ENCODE measurements around the gene SETD5.

The SETD5 gene

DNA sequence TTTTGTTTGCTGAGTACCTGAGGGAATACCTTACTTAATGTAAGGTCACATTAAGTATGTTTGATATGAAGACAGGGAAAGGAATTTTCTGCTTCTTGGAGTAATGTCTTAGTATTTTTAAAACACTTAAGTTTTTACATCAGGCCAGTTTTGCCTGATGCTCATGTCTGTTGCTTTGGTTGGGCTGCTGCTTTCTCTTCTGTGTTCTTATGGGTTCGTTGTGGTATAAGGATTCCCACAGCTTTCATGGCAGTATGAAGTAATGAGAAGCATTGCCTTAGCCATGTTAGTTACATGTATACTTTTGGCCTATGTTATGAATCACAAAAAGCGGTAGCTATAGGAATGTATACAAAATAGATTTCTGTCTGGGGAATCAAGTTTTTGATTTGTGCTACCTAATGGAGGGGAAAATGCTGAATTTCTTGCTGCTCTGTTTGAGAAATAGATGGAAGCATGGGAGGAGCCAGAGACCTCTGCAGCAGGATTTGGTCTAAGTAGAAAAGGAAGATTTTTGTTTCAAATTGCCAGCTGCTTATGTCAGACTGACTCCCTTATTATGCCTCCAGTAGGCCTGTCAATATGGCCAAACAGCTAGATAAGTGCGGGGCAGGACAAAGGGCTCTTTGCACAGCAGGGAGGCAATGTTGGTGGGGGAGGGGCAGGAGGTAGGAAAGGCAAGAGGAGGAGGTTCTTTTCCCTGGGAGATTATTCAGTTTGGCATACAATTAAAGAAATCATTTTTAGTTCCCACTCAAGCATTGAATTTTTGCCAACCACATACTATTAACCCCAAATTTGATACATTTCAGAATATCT lies 5.2 kb downstream of the SETD5 start:
- peak overlapping the region; percentile 14 for H3K4me3 ChIP-seq (ENCODE audit: low read depth, low read length)
- no peak for DNase-seq (ENCODE audit: low read depth)
- in situ Hi-C loops (cut with HindIII; ENCODE audit: low sequenced_read_pairs), result no loop called here

DNA sequence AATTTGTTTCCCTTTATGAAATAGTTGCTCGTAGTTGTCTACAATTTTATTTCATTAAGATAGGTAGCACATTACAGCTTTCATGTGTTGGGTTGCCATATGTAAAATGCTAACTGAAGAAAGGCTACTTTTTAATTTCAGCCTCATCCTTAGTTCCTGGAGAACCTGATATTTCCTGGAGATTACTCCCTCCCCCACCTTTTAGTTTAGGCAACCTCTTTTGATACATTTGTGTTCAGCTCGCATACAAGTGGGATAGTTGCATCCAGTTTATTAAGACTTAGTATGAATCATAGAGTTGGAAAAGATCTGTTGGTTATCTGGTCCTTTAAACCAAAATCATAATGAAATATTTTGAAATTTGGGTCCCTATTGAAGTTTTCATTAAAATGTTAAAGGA lies 6.0 kb downstream of the SETD5 start:
- in situ Hi-C loops (cut with HindIII; ENCODE audit: low sequenced_read_pairs), result no loop called here

More for the DNA sequence above, 5.2 kb downstream of the SETD5 start:
- TF ChIP-seq, protein P1, sequence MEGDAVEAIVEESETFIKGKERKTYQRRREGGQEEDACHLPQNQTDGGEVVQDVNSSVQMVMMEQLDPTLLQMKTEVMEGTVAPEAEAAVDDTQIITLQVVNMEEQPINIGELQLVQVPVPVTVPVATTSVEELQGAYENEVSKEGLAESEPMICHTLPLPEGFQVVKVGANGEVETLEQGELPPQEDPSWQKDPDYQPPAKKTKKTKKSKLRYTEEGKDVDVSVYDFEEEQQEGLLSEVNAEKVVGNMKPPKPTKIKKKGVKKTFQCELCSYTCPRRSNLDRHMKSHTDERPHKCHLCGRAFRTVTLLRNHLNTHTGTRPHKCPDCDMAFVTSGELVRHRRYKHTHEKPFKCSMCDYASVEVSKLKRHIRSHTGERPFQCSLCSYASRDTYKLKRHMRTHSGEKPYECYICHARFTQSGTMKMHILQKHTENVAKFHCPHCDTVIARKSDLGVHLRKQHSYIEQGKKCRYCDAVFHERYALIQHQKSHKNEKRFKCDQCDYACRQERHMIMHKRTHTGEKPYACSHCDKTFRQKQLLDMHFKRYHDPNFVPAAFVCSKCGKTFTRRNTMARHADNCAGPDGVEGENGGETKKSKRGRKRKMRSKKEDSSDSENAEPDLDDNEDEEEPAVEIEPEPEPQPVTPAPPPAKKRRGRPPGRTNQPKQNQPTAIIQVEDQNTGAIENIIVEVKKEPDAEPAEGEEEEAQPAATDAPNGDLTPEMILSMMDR (IDR thresholded peaks at IDR 0.05; ENCODE audit: low read depth, low read length, missing control alignments), result no peak

DNA sequence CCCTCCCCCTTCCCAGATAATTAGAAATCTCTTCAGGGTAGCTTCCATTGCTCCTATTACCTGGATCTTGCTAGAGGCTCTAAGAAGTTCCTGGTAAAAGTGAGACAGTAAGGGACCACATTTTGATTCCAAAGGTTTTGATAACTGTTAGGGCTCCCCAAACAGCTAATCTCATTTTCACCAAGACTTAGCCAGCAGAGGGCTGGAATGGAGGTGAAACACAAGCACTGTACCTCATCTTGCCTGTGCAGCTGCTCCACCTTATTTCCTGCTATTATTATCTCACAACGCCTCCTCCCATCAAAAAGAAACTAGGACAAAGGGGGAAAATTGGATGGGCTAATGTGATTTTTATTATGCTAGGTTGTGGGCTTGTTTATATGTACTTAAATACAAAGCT lies 7.3 kb downstream of the SETD5 start:
- no peak overlapping the region for H3K4me3 ChIP-seq (ENCODE audit: low read depth, low read length)
- in situ Hi-C loops (cut with HindIII; ENCODE audit: low sequenced_read_pairs), result no loop called here
- TF ChIP-seq, protein P1 (IDR thresholded peaks at IDR 0.05; ENCODE audit: low read depth, low read length, missing control alignments), result no peak
- no peak for DNase-seq (ENCODE audit: low read depth)

More for the DNA sequence above, 6.0 kb downstream of the SETD5 start:
- H3K4me3 ChIP-seq (ENCODE audit: low read depth, low read length), result no peak overlapping the region
- TF ChIP-seq, protein P1 (IDR thresholded peaks at IDR 0.05; ENCODE audit: low read depth, low read length, missing control alignments), result no peak
- DNase-seq (ENCODE audit: low read depth), result no peak

DNA sequence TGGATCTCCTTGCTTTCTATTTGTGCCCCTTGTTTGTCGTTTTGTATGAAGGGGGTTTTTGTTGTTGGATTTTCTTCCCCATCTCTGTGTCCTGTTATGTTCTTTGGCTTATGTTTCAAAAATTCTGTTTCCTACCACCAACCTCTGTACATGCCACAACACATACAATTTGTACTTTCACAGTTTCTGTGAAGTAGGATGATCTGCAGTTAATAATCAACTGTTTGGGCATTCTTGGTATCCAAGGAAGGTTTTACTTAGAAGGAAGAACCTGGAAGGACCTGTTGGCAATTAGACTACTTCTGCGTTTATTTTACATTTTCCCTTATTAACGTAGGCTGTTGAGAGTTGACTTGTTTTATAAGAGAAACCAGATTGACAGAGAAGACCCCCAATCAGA lies 8.3 kb downstream of the SETD5 start:
- H3K4me3 ChIP-seq (ENCODE audit: low read depth, low read length), result no peak overlapping the region
- in situ Hi-C loops (cut with HindIII; ENCODE audit: low sequenced_read_pairs), result no loop called here
- TF ChIP-seq, protein P1 (IDR thresholded peaks at IDR 0.05; ENCODE audit: low read depth, low read length, missing control alignments), result no peak
- no peak for DNase-seq (ENCODE audit: low read depth)

DNA sequence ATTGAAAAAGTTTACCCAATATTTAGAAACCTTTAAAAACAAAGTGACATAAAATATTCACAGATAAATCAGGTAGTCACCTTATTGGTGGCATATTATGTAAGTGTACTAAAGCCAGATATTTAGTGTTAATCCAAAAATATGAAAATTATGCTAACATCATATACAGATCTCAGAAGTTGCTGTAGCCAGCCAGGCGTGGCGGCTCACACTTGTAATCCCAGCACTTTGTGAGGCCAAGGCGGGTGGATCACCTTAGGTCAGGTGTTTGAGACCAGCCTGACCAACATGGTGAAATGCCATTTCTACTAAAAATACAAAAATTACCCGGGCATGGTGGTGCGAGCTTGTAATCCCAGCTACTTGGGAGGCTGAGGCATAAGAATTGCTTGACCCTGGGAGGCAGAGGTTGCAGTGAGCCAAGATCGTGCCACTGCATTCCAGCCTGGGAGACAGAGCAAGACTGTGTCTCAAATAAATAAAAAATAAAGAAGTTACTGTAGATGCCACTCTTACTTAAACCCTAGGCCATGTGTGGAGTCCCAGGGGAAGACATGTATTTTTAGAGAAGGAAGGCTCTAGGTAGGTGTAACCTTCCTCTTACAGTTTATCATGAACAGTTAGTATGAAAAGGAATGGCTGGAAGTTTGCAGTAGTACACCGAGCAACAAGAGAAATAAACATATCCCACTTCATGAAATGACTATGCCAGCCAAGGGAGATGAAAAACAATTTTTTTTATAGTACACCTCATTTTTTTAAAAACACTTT lies 9.6 kb downstream of the SETD5 start:
- DNase-seq (ENCODE audit: low read depth), result no peak

DNA sequence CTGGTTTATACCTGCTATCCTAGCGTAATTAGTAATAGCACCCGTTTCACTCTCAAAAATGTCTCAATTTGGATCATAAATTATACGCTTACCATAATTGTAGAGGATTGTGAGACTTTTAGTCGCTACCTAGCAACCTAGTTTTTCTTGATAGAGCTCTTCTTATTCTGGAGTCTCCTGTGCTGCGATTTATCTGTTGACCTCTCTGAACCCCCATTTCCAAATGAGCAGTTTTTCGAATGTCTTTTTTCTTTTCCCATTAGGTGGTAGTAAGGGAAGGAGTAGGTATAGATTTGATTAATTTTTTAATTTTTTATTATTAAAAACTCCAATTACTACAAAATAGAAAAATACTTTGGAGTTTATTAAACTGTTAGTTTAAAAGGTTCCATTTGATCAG lies 10.6 kb downstream of the SETD5 start:
- DNase-seq (ENCODE audit: low read depth), result no peak
- no peak overlapping the region for H3K4me3 ChIP-seq (ENCODE audit: low read depth, low read length)
- TF ChIP-seq, protein P1 (IDR thresholded peaks at IDR 0.05; ENCODE audit: low read depth, low read length, missing control alignments), result no peak
- in situ Hi-C loops (cut with HindIII; ENCODE audit: low sequenced_read_pairs), result no loop called here

More for the DNA sequence above, 9.6 kb downstream of the SETD5 start:
- TF ChIP-seq, protein P1 (IDR thresholded peaks at IDR 0.05; ENCODE audit: low read depth, low read length, missing control alignments), result no peak
- no peak overlapping the region for H3K4me3 ChIP-seq (ENCODE audit: low read depth, low read length)
- in situ Hi-C loops (cut with HindIII; ENCODE audit: low sequenced_read_pairs), result no loop called here
